ENCODE results near the gene JARID2.
A peak's percentile ranks its signal among the peaks of the same experiment; 100 is the strongest.

The JARID2 gene

DNA sequence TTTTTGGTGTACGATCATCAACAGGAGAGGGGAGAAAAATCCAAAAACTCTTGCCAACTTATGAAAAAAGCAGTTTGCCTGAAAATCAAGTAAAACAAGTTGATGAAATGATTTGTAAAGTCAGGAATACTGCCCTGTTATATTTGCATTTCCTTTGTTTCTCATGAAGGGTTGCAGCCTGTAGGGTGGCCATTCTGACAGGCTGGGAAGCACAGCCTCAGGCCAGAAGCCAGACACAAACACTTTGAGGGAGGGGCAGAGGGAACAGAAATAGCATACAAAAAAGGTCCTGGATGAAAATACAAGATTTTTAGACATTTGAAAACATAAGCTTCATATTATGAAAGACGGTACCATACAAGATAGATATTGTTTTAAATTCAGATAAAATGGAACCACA, 307.2 kb downstream of the JARID2 start:
- H3F3A ChIP-seq (ENCODE audit: insufficient read depth, low read length) = no peaks in the 10 kb centered on the region
- no peaks in the 10 kb centered on the region for H4K20me1 ChIP-seq (ENCODE audit: insufficient read depth, low read length)
- H3K9me2 ChIP-seq (ENCODE audit: low read depth, low read length) = no peaks in the 10 kb centered on the region
- H3K27me3 ChIP-seq (ENCODE audit: insufficient read depth, low read length) = no peaks in the 10 kb centered on the region
- H3K36me3 ChIP-seq (ENCODE audit: insufficient read depth, low read length) = no peaks in the 10 kb centered on the region
- H3K4me1 ChIP-seq (ENCODE audit: insufficient read depth, low read length, severe bottlenecking) = peaks cover 32% of the 10 kb centered on the region
- no peaks in the 10 kb centered on the region for H3K79me2 ChIP-seq (ENCODE audit: insufficient read depth, low read length)
- H3K4me3 ChIP-seq (ENCODE audit: low read depth, low read length, poor library complexity, severe bottlenecking) = no peak overlapping the region
- H3K9me3 ChIP-seq (ENCODE audit: low read length) = no peaks in the 10 kb centered on the region
- peak overlapping the region; percentile 72 for H3K27ac ChIP-seq (ENCODE audit: low read depth, low read length, poor library complexity, severe bottlenecking)
- TF ChIP-seq EZH2 (IDR thresholded peaks at IDR 0.05; ENCODE audit: borderline replicate concordance, low read length) (no peak), CTCF (IDR thresholded peaks at IDR 0.05; ENCODE audit: low read length) (no peak)
- H2AFZ ChIP-seq (ENCODE audit: low read length) = no peak overlapping the region
- H3K9ac ChIP-seq (ENCODE audit: low read length) = no peak overlapping the region
- no peak overlapping the region for H3K4me2 ChIP-seq (ENCODE audit: low read length)

GRCh38 chr6:15553736-15554294, 307.9 kb downstream of the JARID2 start:
- H3F3A ChIP-seq (ENCODE audit: insufficient read depth, low read length) = no peaks in the 10 kb centered on the region
- no peak overlapping the region for H3K4me2 ChIP-seq (ENCODE audit: low read length)
- H3K27me3 ChIP-seq (ENCODE audit: insufficient read depth, low read length) = no peaks in the 10 kb centered on the region
- H4K20me1 ChIP-seq (ENCODE audit: insufficient read depth, low read length) = no peaks in the 10 kb centered on the region
- H3K36me3 ChIP-seq (ENCODE audit: insufficient read depth, low read length) = no peaks in the 10 kb centered on the region
- TF ChIP-seq EZH2 (IDR thresholded peaks at IDR 0.05; ENCODE audit: borderline replicate concordance, low read length) (no peak), CTCF (IDR thresholded peaks at IDR 0.05; ENCODE audit: low read length) (no peak)
- no peaks in the 10 kb centered on the region for H3K79me2 ChIP-seq (ENCODE audit: insufficient read depth, low read length)
- no peaks in the 10 kb centered on the region for H3K9me3 ChIP-seq (ENCODE audit: low read length)
- no peak overlapping the region for H3K9ac ChIP-seq (ENCODE audit: low read length)
- no peaks in the 10 kb centered on the region for H3K9me2 ChIP-seq (ENCODE audit: low read depth, low read length)
- H3K4me3 ChIP-seq (ENCODE audit: low read depth, low read length, poor library complexity, severe bottlenecking) = no peak overlapping the region
- no peak overlapping the region for H2AFZ ChIP-seq (ENCODE audit: low read length)
- peak overlapping the region; percentile 14 for H3K27ac ChIP-seq (ENCODE audit: low read depth, low read length, poor library complexity, severe bottlenecking)
- H3K4me1 ChIP-seq (ENCODE audit: insufficient read depth, low read length, severe bottlenecking) = peaks cover 32% of the 10 kb centered on the region

DNA sequence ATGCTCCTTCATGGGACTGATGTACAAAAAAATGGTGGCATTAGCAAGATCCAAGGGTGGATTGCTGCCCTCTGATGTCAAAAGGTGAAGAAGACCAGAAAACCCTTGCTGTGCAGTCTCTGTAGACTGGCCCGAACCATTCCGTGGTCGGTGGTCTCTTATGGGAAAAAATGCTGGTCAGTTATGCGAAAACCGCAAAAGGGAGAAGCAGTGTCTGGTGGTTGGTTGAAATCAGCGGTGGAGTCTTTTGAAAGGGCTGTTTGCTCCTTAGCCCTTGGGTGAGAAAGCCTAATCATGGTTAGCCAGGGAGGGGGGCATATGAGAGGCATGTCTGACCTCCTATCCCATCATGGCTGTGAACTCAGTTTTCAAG, 308.8 kb downstream of the JARID2 start:
- Histone ChIP-seq H3K9me3 (ENCODE audit: low read length) (no peaks in the 10 kb centered on the region), H4K20me1 (ENCODE audit: insufficient read depth, low read length) (no peaks in the 10 kb centered on the region), H2AFZ (ENCODE audit: low read length) (no peak overlapping the region), H3K4me3 (ENCODE audit: low read depth, low read length, poor library complexity, severe bottlenecking) (no peak overlapping the region), H3K4me2 (ENCODE audit: low read length) (no peak overlapping the region), H3F3A (ENCODE audit: insufficient read depth, low read length) (no peaks in the 10 kb centered on the region), H3K4me1 (ENCODE audit: insufficient read depth, low read length, severe bottlenecking) (peaks cover 28% of the 10 kb centered on the region), H3K9me2 (ENCODE audit: low read depth, low read length) (no peaks in the 10 kb centered on the region), H3K9ac (ENCODE audit: low read length) (no peak overlapping the region), H3K79me2 (ENCODE audit: insufficient read depth, low read length) (no peaks in the 10 kb centered on the region), H3K27ac (ENCODE audit: low read depth, low read length, poor library complexity, severe bottlenecking) (no peak overlapping the region), H3K27me3 (ENCODE audit: insufficient read depth, low read length) (no peaks in the 10 kb centered on the region), H3K36me3 (ENCODE audit: insufficient read depth, low read length) (no peaks in the 10 kb centered on the region)
- TF ChIP-seq EZH2 (IDR thresholded peaks at IDR 0.05; ENCODE audit: borderline replicate concordance, low read length) = no peak
- no peak for TF ChIP-seq CTCF (IDR thresholded peaks at IDR 0.05; ENCODE audit: low read length)

Data from OCI-LY1 (cell line).